GM12891 (cell line): ENCODE data around the gene MAB21L4.

Source experiments
- DNase-seq: peaks from one replicate; pipeline ENCODE4 v3.0.0; 2011; ENCODE audit warnings: low spot score; ENCODE audit not compliant: insufficient read length
- FAIRE-seq: peaks from 2 replicates; lab custom pipeline; 2011; peaks lifted over from hg19 to GRCh38; lab: Jason Lieb, UNC
- PAX5 ChIP-seq: IDR thresholded peaks from 2 replicates; pipeline ENCODE4 v1.6.1; 2011; ENCODE audit warnings: low read length, moderate library complexity, mild to moderate bottlenecking; ENCODE audit not compliant: insufficient read depth, severe bottlenecking
- POLR2A ChIP-seq: IDR thresholded peaks from 2 replicates; pipeline ENCODE4 v1.6.1; 2011; ENCODE audit warnings: low read depth, low read length, control low read depth
- POLR2AphosphoS5 ChIP-seq: IDR thresholded peaks from 2 replicates; pipeline ENCODE4 v1.6.1; 2011; ENCODE audit warnings: low read depth, low read length, control low read depth
- POU2F2 ChIP-seq: IDR thresholded peaks from 2 replicates; pipeline ENCODE4 v1.6.1; 2011; ENCODE audit warnings: low read depth, mild to moderate bottlenecking, control low read depth, low read length, moderate library complexity
- SPI1 ChIP-seq: IDR thresholded peaks from 2 replicates; pipeline ENCODE4 v1.6.1; 2011; ENCODE audit warnings: low read depth, low read length, control low read depth
- TAF1 ChIP-seq: IDR thresholded peaks from 2 replicates; pipeline ENCODE4 v1.6.1; 2011; ENCODE audit warnings: low read depth, low read length, control low read depth

Gene MAB21L4

DNA sequence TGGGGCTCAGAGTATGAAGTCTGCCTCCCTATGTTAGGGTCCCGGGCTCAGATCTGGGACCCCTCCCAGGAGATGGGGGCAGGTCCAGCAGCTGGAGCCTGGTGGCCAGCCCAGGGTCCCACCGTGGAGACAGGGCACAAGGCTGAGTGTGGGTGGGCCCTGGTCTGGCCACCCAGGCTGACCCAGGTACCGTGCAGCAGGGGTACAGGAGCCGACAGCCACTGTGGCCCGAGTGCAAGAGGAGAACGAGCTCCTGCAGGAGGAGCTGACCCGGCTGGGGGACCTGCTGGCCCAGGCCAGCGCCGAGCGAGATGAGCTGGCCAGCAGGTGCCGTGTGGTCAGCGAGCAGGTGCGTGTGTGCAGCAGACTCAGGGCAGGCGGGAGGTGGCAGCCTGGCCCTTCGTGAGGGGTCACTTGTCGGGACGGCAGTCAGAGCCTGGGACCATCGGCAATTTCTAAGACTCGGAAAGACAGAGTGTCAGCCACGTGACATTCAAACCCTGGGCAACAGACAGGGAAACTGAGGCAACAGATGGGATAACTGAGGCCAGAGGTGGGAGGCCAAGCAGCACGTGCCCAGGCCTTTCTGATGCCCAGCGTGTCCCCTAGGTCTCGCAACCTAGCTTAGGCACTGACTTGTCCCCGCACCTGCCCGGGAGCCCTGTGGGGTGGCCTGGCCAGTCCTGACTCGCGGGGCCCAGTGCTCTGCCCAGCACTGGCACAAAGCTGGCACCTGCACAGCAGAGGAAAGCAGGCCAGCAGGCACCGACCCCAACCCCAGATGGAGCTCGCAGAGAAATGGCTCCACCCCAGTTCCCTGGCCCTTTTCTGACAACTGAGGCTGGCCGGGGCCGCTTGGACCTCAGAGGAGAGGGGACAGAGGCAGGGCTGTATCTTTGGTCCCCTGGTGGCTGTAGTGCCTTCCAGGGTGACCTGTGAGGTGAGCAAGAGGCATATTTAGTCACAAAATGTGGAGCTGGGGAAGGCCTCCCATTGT is 24.1 kb upstream of the MAB21L4 start:
- TF ChIP-seq POLR2A (no peak), POU2F2 (no peak), PAX5 (no peak), POLR2AphosphoS5 (no peak)
- DNase-seq = no peak
- no peak for FAIRE-seq

GRCh38 chr2:240919161-240919781 is 23.3 kb upstream of the MAB21L4 start:
- FAIRE-seq (no peak), DNase-seq (no peak)
- TF ChIP-seq TAF1 (no peak), SPI1 (no peak), POU2F2 (no peak), POLR2AphosphoS5 (no peak), PAX5 (no peak), POLR2A (no peak)

DNA sequence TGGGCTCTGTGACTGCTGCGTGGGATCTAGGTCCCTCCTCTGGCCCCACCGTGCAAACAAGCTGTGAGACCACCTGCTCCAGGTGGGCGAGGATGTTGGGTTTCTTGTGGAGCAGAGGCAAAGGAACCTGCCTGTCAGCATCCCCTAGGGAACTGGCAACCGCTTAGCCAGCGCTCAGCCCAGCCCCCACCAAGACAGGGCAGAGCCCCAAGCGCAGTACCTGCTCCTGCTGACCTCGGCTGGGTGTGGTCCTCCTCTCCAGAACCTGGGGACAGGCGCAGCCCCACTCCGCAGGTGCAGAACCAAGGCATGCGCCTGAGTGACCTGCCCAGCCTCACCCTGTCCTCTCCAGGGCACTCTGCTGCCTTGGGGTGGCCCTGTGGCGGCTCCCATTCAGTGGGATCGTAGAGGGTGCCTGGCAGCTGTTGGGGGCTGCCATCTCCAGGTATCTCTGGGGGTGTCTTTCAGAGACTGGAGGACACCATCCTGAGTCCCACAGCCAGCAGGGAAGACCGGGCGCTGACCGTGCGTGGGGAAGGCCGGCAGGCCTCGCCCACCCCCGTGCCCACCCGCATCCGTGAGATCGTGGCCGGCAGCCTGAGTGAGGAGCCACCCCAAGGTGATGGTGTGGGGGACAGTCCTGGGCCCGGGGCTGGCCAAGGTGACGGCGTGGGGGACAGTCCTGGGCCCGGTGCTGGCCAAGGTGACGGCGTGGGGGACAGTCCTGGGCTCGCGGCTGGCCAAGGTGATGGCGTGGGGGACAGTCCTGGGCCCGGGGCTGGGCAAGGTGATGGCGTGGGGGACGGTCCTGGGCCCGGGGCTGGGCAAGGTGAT is 22.5 kb upstream of the MAB21L4 start:
- FAIRE-seq (no peak), DNase-seq (no peak)
- TF ChIP-seq TAF1 (no peak), POLR2AphosphoS5 (no peak), SPI1 (no peak), POLR2A (no peak), POU2F2 (no peak), PAX5 (no peak)

GRCh38 chr2:240917684-240918257 is 21.8 kb upstream of the MAB21L4 start:
- no peak for FAIRE-seq
- DNase-seq = no peak
- TF ChIP-seq POLR2AphosphoS5 = no peak
- TF ChIP-seq POLR2A = no peak
- no peak for TF ChIP-seq PAX5
- no peak for TF ChIP-seq TAF1
- TF ChIP-seq SPI1 = no peak
- no peak for TF ChIP-seq POU2F2

GRCh38 chr2:240917009-240917683 is 21.2 kb upstream of the MAB21L4 start:
- FAIRE-seq (no peak), DNase-seq (no peak)
- TF ChIP-seq SPI1 = no peak

GRCh38 chr2:240916571-240917008 is 20.6 kb upstream of the MAB21L4 start:
- TF ChIP-seq POLR2A (no peak), PAX5 (no peak), SPI1 (no peak), POLR2AphosphoS5 (no peak), POU2F2 (no peak), TAF1 (no peak)
- FAIRE-seq (no peak), DNase-seq (no peak)

GRCh38 chr2:240915526-240916341 is 19.8 kb upstream of the MAB21L4 start:
- no peak for TF ChIP-seq SPI1
- TF ChIP-seq PAX5 = no peak
- no peak for TF ChIP-seq TAF1
- no peak for TF ChIP-seq POLR2A
- TF ChIP-seq POU2F2 = no peak
- TF ChIP-seq POLR2AphosphoS5 = no peak
- no peak for FAIRE-seq
- no peak for DNase-seq

GRCh38 chr2:240914645-240915525 is 18.9 kb upstream of the MAB21L4 start:
- TF ChIP-seq PAX5 = no peak
- no peak for TF ChIP-seq SPI1
- no peak for TF ChIP-seq POU2F2
- no peak for TF ChIP-seq TAF1
- TF ChIP-seq POLR2AphosphoS5 = no peak
- TF ChIP-seq POLR2A = no peak
- DNase-seq (no peak), FAIRE-seq (no peak)
